Hematopoietic multipotent progenitor cell treated with erythropoietin and hydrocortisone succinate and interleukin-3 and kit ligand, for 8 days (in vitro differentiated cells): ENCODE results near the gene LPAR1.

ENCODE experiments used
- DNase-seq: peaks from one replicate; pipeline ENCODE4 v3.0.0-alpha.2; 2015

Gene LPAR1

GRCh38 chr9:110950041-110950645, 88.1 kb downstream of the LPAR1 start:
- DNase-seq = no peak

DNA sequence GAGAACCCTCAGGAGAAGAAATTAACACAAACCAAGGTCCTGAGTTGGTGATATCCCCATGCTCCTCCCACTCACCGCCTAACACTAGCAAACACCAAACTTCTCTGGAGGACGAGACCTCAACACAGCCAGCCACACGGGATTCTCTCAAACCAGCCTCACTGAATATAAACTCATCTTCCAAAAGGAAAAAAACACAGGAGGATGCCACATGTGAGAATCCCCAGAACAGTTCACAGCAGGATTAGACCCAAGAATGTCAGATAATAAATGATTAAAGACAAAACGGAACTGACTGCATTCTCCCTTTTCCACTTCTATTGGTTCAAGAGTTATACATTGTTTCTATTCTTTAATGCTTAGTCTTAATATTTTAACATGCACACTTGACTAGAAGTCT, 89.2 kb downstream of the LPAR1 start:
- no peak for DNase-seq

- no peak for DNase-seq
Measured at GRCh38 chr9:110947491-110948044, 90.7 kb downstream of the LPAR1 start.

DNA sequence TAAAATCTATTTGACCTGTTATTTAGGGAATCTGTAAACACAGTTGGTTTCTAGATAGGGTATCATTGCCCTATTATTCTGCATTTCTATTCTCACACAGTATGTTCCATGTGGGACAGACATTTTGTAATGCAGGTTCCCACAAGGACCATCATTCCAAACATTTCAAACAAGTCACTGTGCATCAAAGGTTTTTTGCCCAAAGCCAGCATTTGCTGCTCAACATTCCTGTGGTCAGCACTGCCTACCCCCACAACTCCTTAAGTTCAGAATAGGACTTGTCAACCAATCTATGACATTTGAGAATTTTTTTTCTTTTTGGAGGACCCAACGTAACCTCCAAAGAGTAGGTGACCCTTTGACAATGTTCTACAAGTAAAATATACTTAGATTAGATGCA, 95.7 kb downstream of the LPAR1 start:
- DNase-seq = no peak

DNA sequence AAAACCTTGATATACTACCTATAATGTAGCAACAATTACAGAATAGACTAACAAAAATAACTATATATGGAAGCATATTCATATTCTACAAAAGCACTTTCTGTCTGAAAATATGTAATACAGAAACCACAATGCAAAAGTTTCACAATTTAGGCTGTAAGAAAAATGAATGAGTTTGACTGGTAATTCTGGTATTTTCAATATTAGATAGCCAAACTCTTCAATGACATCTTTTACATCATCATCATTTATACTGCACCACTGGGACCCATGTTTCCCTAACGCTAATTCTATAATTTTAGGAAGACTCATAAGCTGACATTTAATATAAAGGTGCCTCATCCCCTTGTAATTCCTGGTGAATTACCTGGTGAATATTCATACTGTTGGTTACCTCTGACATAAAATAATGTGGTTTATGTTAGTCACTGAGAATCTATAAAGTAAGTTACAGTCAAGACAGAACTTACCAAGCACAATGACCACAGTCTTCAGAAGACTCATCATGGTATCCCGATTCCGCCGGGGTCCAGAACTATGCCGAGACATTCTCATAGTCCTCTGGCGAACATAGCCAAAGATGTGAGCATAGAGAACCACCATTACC, 97.2 kb downstream of the LPAR1 start:
- no peak for DNase-seq

- no peak for DNase-seq
Measured at GRCh38 chr9:110939573-110939972, 98.7 kb downstream of the LPAR1 start.

DNA sequence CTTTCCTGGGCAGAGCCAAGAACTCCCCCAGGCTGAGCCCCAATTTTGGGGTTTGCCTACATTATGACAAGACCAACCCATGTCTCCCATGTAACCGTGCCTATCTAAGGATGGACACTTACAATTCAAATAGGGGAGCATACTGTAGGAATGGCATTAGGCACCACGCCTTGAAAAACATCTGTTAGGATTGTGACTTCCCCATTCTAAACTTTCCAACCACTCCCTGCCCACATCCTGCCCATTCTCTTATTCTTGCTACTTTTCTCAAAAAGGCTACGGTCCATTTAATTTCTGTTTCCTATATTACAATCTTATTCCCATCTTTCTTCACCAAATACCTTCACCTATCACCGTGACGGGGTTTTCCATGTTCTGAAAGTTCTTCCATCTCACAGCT, 99.2 kb downstream of the LPAR1 start:
- DNase-seq = no peak

DNA sequence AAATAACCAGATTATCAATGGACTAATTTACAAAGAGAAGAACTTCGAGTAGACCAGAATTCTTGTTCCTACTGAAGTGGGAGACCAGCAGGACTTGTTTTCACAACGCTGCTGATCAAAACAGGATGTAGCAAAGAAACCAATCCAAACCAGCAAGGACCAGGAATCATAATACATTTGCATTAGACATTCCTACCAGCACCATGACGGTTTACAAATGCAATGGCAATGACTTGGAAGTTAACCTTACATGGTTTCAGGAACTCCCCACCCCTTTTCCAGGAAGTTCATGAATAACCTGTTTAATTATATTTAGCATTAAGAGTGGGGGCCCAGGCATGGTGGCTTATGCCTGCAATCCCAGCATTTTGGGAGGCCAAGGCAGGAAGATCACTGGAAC, 100.0 kb downstream of the LPAR1 start:
- DNase-seq = no peak

DNA sequence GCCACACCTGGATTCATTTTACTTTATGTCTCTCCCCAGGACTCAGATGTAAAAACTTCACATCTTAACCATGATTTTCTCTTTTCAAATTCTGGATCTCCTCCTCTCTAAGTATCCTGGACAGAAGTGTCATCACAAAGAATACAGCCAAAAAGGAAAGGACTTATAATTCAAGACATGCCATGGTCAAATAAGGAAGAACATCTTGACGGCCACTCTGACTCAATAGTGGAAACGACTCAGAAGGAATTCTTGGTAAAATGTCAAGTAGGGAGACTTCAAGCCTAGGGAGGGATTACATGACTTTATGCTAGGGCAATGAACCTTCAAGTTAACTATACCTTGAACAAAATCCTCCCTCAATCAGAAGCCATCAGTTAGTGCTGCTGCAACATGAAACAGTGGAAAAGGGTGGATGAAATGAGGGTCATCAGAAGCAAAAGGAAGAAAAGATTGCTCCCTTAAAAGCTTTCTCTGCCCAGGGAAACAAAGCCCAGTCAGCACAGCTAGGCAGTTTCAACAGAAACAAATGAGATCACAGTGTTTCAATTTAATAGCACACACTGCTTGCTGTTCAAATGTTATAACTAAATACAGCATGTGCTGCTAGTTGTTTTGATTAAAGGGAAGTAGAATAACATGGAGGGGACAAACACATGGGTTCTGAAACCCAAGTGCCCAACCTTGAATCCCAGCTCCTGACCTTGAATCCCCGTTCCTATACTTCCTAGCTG, 101.4 kb downstream of the LPAR1 start:
- DNase-seq = no peak

- no peak for DNase-seq
Measured at GRCh38 chr9:110936237-110936636, 102.0 kb downstream of the LPAR1 start.

- no peak for DNase-seq
Measured at GRCh38 chr9:110935829-110936228, 102.4 kb downstream of the LPAR1 start.

DNA sequence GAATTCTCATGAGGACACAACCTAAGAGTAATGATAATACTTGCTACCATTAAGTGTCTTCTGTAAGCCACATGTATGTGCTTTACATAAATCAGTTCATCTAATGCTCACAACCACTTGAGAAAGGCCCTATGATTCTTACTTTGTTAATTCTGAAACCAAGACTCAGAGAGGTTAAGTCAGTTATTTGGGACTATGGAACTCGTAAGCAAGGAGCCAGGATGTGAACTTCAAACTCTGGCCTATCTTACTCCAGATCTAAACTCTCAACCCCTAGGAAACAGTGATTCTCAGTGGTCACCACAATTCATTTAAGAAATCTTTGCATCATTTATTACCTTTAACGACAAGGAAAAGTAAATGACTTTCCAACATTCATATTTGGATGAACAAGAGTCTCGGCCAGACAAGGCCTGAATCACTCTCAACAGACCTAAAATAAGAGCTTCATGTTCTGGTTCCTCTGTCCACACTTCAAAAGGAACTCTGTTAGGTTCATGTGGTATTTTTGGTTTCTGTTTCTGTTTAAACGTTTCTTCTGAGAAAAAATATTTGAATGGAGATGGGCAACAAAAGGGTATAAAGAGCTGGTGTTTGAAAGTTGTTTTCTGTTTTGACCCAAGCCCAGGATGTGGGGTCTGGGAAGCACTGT, 104.8 kb downstream of the LPAR1 start:
- DNase-seq = no peak

- DNase-seq = no peak
Measured at GRCh38 chr9:110932863-110933262, 105.4 kb downstream of the LPAR1 start.

DNA sequence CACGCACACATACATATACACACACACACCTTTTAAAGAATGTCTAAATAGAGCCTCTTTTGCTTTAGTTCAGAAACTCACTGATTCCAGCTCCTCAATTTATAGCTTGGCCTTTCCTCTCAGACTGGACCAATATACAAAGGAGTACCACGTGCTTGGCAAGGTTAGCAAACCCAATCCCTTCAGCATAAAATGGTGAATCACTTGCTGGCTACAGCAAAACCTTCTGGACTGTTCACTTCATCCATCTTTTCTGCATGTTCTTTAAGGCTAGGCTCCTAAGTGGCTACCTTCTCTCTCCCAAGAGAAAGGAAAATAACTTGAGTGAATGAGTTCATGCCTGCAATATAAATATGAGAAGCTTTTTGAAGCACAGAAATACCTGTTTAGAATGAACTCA, 109.7 kb downstream of the LPAR1 start:
- DNase-seq = no peak

- no peak for DNase-seq
Measured at GRCh38 chr9:110926828-110927487, 111.3 kb downstream of the LPAR1 start.

GRCh38 chr9:110923601-110924000, 114.7 kb downstream of the LPAR1 start:
- no peak for DNase-seq

DNA sequence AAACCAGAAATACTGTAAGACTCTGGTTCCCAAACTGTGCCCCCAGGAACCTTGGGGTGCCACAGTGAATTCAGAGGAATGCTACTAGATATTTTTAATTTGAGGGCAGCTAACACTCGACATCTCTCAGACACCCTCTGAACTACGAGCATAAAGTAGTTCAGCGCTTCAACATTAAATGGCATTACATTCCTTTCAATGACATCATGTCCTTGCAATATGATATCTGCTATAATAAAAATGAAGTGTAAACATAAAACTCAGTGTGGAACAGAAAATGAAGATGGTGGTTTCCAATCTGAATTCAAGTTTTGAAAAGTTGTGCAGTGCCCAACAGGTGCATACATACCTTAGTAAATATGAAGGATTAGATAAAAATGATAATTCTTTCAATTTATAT, 116.1 kb downstream of the LPAR1 start:
- DNase-seq = no peak

- no peak for DNase-seq
Measured at GRCh38 chr9:110921705-110922104, 116.6 kb downstream of the LPAR1 start.

DNA sequence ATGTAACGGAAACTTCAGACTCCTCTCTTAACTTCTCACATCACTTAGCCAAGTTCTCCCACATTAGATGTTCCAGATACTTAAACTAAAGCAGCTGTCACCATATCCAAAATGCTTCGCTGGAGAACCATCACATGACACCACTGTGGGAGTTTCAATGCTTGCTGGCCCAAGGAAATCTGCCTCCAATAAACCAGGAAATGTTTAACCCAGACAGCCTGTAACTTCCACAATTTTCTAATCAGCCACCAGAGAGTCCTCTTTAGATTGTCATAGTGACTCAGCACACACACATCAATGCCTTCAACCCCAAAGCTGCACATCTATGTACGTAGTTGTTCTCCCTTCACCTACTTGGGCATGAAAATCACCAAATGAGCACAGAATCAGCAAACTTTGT, 118.7 kb downstream of the LPAR1 start:
- peak; percentile 42 for DNase-seq

- DNase-seq = no peak
Measured at GRCh38 chr9:110919050-110919435, 119.2 kb downstream of the LPAR1 start.

GRCh38 chr9:110918316-110919049, 119.8 kb downstream of the LPAR1 start:
- no peak for DNase-seq

DNA sequence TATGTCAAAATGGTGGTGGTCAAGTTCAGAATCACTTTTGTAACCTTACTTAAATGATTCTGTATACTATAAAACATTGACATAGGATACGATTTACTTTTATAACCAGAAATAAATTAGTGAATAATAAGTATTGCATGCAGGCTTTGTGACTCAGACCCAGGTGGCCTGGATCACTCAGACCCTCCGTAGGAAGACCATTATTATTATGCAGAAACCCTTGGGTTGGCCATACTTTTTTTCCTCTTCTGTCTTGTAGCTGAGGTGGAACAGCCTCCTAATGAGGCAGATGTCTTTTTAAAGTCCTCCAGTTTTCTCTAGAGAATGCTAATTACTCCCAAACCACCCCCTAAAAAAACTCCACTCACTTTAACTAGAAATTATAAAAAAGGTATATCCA, 121.9 kb downstream of the LPAR1 start:
- DNase-seq = no peak
